ENCODE results near the gene NOTCH2. TPM values are rescaled to one million over a fixed set of nuclear protein-coding genes. Genes with fewer than 3 reads are reported as not detected.
A peak's percentile ranks its signal among the peaks of the same experiment; 100 is the strongest.
"Not testable (repeated sequence)": the region's sequence is repeated elsewhere in the genome, so short reads cannot be mapped to it uniquely, and the experiment has no call there.

Gene NOTCH2
- total RNA-seq, 5 donors from 2014 or later (not counting 1 experiment from before 2014, with no cell fraction given) = 66.4 to 88.5 (median 77.8) TPM

GRCh38 chr1:120111008-120111407 is 41.5 kb upstream of the NOTCH2 start:
- H3K27me3 Mint-ChIP-seq; H3K27ac Mint-ChIP-seq; H3K36me3 Mint-ChIP-seq; H3K4me1 Mint-ChIP-seq; H3K4me3 ChIP-seq (ENCODE audit: control insufficient read depth in 1 of 2, extremely low read depth in 1 of 2, low read length in 1 of 2); H3K27me3 ChIP-seq (replicated peaks in 1 of 2; ENCODE audit: control insufficient read depth in 2 of 2, extremely low read depth in 1 of 2, insufficient read depth in 2 of 2, low read length in 1 of 2); POLR2A ChIA-PET; H3K9me3 Mint-ChIP-seq; ATAC-seq (replicated peaks in 1 of 4); H3K4me1 ChIP-seq (ENCODE audit: control insufficient read depth in 1 of 2, extremely low read depth in 1 of 2, insufficient read depth in 2 of 2, low read length in 2 of 2); H3K36me3 ChIP-seq (ENCODE audit: control insufficient read depth in 2 of 2, extremely low read depth in 1 of 2, insufficient read depth in 1 of 2, low read length in 1 of 2); H3K27ac ChIP-seq (ENCODE audit: low read length); H3K4me3 Mint-ChIP-seq; H3K9me3 ChIP-seq; DNase-seq; CTCF ChIA-PET: not testable (repeated sequence)
- no CpG with 5 or more reads among the region's 2 CpGs for WGBS (ENCODE audit: insufficient coverage)

DNA sequence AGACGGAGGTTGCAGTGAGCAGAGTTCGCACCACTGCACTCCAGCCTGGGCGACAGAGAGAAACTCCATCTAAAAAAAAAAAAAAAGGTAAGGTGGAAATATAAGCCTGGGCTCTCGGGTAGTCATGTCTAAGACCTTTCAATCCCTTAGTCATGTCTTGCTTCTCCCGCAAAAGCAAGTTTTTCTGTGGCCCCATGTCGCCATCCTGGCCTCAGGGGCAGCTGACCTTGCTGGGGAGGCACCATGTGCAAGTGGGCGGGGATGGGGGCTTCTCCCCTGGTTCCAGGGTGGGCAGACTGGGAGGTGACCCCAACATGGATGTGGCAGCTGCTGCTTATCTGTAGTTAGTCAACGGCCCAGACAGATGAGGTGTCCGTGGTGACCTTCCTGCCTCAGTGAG is 40.2 kb upstream of the NOTCH2 start:
- POLR2A ChIA-PET; H3K36me3 ChIP-seq (ENCODE audit: control insufficient read depth in 2 of 2, extremely low read depth in 1 of 2, insufficient read depth in 1 of 2, low read length in 1 of 2); H3K4me3 ChIP-seq (ENCODE audit: control insufficient read depth in 1 of 2, extremely low read depth in 1 of 2, low read length in 1 of 2); H3K27ac Mint-ChIP-seq; DNase-seq; H3K4me1 ChIP-seq (ENCODE audit: control insufficient read depth in 1 of 2, extremely low read depth in 1 of 2, insufficient read depth in 2 of 2, low read length in 2 of 2); H3K27me3 ChIP-seq (replicated peaks in 1 of 2; ENCODE audit: control insufficient read depth in 2 of 2, extremely low read depth in 1 of 2, insufficient read depth in 2 of 2, low read length in 1 of 2); H3K9me3 ChIP-seq; H3K36me3 Mint-ChIP-seq; CTCF ChIA-PET; H3K9me3 Mint-ChIP-seq; H3K27me3 Mint-ChIP-seq; H3K27ac ChIP-seq (ENCODE audit: low read length); H3K4me3 Mint-ChIP-seq; ATAC-seq (replicated peaks in 1 of 4): not testable (repeated sequence)
- no CpG with 5 or more reads among the region's 9 CpGs for WGBS (ENCODE audit: insufficient coverage)
- H3K4me1 Mint-ChIP-seq = peaks cover 0 to 10% (median 3%) of the 10 kb centered on the region in 3 donors

GRCh38 chr1:120109180-120109579 is 39.7 kb upstream of the NOTCH2 start:
- H3K36me3 Mint-ChIP-seq; H3K4me3 Mint-ChIP-seq; DNase-seq; CTCF ChIA-PET; H3K36me3 ChIP-seq (ENCODE audit: control insufficient read depth in 2 of 2, extremely low read depth in 1 of 2, insufficient read depth in 1 of 2, low read length in 1 of 2); H3K9me3 ChIP-seq; H3K27me3 Mint-ChIP-seq; H3K27ac ChIP-seq (ENCODE audit: low read length); H3K4me1 ChIP-seq (ENCODE audit: control insufficient read depth in 1 of 2, extremely low read depth in 1 of 2, insufficient read depth in 2 of 2, low read length in 2 of 2); H3K27ac Mint-ChIP-seq; ATAC-seq (replicated peaks in 1 of 4); H3K4me3 ChIP-seq (ENCODE audit: control insufficient read depth in 1 of 2, extremely low read depth in 1 of 2, low read length in 1 of 2); H3K9me3 Mint-ChIP-seq; H3K27me3 ChIP-seq (replicated peaks in 1 of 2; ENCODE audit: control insufficient read depth in 2 of 2, extremely low read depth in 1 of 2, insufficient read depth in 2 of 2, low read length in 1 of 2); POLR2A ChIA-PET: not testable (repeated sequence)
- H3K4me1 Mint-ChIP-seq = peaks cover 0 to 10% (median 3%) of the 10 kb centered on the region in 3 donors
- no CpG with 5 or more reads among the region's 10 CpGs for WGBS (ENCODE audit: insufficient coverage)

- H3K9me3 ChIP-seq; H3K4me3 Mint-ChIP-seq; H3K4me3 ChIP-seq (ENCODE audit: control insufficient read depth in 1 of 2, extremely low read depth in 1 of 2, low read length in 1 of 2); H3K27ac ChIP-seq (ENCODE audit: low read length); POLR2A ChIA-PET; H3K27me3 ChIP-seq (replicated peaks in 1 of 2; ENCODE audit: control insufficient read depth in 2 of 2, extremely low read depth in 1 of 2, insufficient read depth in 2 of 2, low read length in 1 of 2); CTCF ChIA-PET; DNase-seq; H3K27ac Mint-ChIP-seq; H3K9me3 Mint-ChIP-seq; H3K36me3 Mint-ChIP-seq; H3K36me3 ChIP-seq (ENCODE audit: control insufficient read depth in 2 of 2, extremely low read depth in 1 of 2, insufficient read depth in 1 of 2, low read length in 1 of 2); H3K4me1 Mint-ChIP-seq; H3K4me1 ChIP-seq (ENCODE audit: control insufficient read depth in 1 of 2, extremely low read depth in 1 of 2, insufficient read depth in 2 of 2, low read length in 2 of 2); H3K27me3 Mint-ChIP-seq: not testable (repeated sequence)
- WGBS (ENCODE audit: insufficient coverage) = no CpG with 5 or more reads among the region's 2 CpGs
- peak in 3 of 4 experiments; percentile 19 to 52 (median 36) for ATAC-seq (replicated peaks in 1 of 4)
Observed at GRCh38 chr1:120105288-120105687, 35.8 kb upstream of the NOTCH2 start.

- H3K27me3 Mint-ChIP-seq; ATAC-seq (replicated peaks in 1 of 4); H3K36me3 ChIP-seq (ENCODE audit: control insufficient read depth in 2 of 2, extremely low read depth in 1 of 2, insufficient read depth in 1 of 2, low read length in 1 of 2); DNase-seq; H3K27ac ChIP-seq (ENCODE audit: low read length); H3K9me3 ChIP-seq; H3K27ac Mint-ChIP-seq; CTCF ChIA-PET; H3K27me3 ChIP-seq (replicated peaks in 1 of 2; ENCODE audit: control insufficient read depth in 2 of 2, extremely low read depth in 1 of 2, insufficient read depth in 2 of 2, low read length in 1 of 2); H3K4me3 Mint-ChIP-seq; H3K36me3 Mint-ChIP-seq; H3K9me3 Mint-ChIP-seq; H3K4me3 ChIP-seq (ENCODE audit: control insufficient read depth in 1 of 2, extremely low read depth in 1 of 2, low read length in 1 of 2); POLR2A ChIA-PET; H3K4me1 ChIP-seq (ENCODE audit: control insufficient read depth in 1 of 2, extremely low read depth in 1 of 2, insufficient read depth in 2 of 2, low read length in 2 of 2): not testable (repeated sequence)
- no CpG with 5 or more reads among the region's 3 CpGs for WGBS (ENCODE audit: insufficient coverage)
- peaks cover 0 to 15% (median 5%) of the 10 kb centered on the region in 3 donors for H3K4me1 Mint-ChIP-seq
Observed at GRCh38 chr1:120103768-120104167, 34.3 kb upstream of the NOTCH2 start.

DNA sequence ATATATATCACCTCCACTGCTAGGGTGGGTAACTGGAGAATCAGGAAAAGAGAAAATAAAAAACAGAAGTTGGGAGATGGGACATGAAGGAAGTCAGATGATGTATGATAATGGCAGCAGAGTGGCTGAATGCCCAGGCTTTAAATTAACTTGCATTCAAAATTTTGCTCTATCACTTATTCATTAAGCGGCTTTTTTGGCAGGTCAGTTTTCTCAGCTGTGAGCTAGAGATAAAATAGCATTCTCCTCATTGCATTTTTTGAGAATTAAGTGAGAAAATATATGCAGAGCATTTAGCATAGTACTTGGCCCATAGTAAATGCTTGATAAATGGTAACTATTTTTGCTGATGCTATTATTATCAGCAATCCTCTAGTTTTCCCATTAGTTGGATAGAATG is 32.1 kb upstream of the NOTCH2 start:
- H3K4me3 ChIP-seq (ENCODE audit: control insufficient read depth in 1 of 2, extremely low read depth in 1 of 2, low read length in 1 of 2); H3K9me3 ChIP-seq; H3K27ac Mint-ChIP-seq; H3K27ac ChIP-seq (ENCODE audit: low read length); ATAC-seq (replicated peaks in 1 of 4); H3K36me3 ChIP-seq (ENCODE audit: control insufficient read depth in 2 of 2, extremely low read depth in 1 of 2, insufficient read depth in 1 of 2, low read length in 1 of 2); H3K9me3 Mint-ChIP-seq; H3K27me3 Mint-ChIP-seq; H3K4me1 ChIP-seq (ENCODE audit: control insufficient read depth in 1 of 2, extremely low read depth in 1 of 2, insufficient read depth in 2 of 2, low read length in 2 of 2); H3K4me3 Mint-ChIP-seq; H3K36me3 Mint-ChIP-seq; DNase-seq; POLR2A ChIA-PET; H3K27me3 ChIP-seq (replicated peaks in 1 of 2; ENCODE audit: control insufficient read depth in 2 of 2, extremely low read depth in 1 of 2, insufficient read depth in 2 of 2, low read length in 1 of 2); CTCF ChIA-PET: not testable (repeated sequence)
- no CpG with 5 or more reads among the region's 1 CpG for WGBS (ENCODE audit: insufficient coverage)
- peaks cover 4 to 19% (median 5%) of the 10 kb centered on the region in 3 donors for H3K4me1 Mint-ChIP-seq

- H3K27me3 Mint-ChIP-seq; H3K36me3 ChIP-seq (ENCODE audit: control insufficient read depth in 2 of 2, extremely low read depth in 1 of 2, insufficient read depth in 1 of 2, low read length in 1 of 2); H3K9me3 Mint-ChIP-seq; H3K4me3 ChIP-seq (ENCODE audit: control insufficient read depth in 1 of 2, extremely low read depth in 1 of 2, low read length in 1 of 2); H3K27ac Mint-ChIP-seq; H3K9me3 ChIP-seq; H3K36me3 Mint-ChIP-seq; CTCF ChIA-PET; H3K27me3 ChIP-seq (replicated peaks in 1 of 2; ENCODE audit: control insufficient read depth in 2 of 2, extremely low read depth in 1 of 2, insufficient read depth in 2 of 2, low read length in 1 of 2); POLR2A ChIA-PET; H3K27ac ChIP-seq (ENCODE audit: low read length); DNase-seq; H3K4me1 ChIP-seq (ENCODE audit: control insufficient read depth in 1 of 2, extremely low read depth in 1 of 2, insufficient read depth in 2 of 2, low read length in 2 of 2): not testable (repeated sequence)
- peak overlapping the region in 1 of 3 donors; percentile 56 for H3K4me3 Mint-ChIP-seq
- peak; percentile 36 to 66 (median 52) for ATAC-seq (replicated peaks in 1 of 4)
- peaks cover 4 to 16% (median 5%) of the 10 kb centered on the region in 3 donors for H3K4me1 Mint-ChIP-seq
- no CpG with 5 or more reads among the region's 1 CpG for WGBS (ENCODE audit: insufficient coverage)
Observed at GRCh38 chr1:120100590-120100989, 31.1 kb upstream of the NOTCH2 start.
